C4-2B (cell line): ENCODE results near the gene ARL6IP4.

Experiments used
- H3K27ac ChIP-seq: fragments of 450-650 bp; 2 replicates; pipeline ENCODE4 v1.5.1; 2017
- ZFX ChIP-seq: fragments of 450-650 bp; IDR thresholded peaks from 2 replicates; pipeline ENCODE4 v1.6.1; 2017
- TF ChIP-seq, protein P1 (sequence below): fragments of 450-650 bp; conservative IDR thresholded peaks from 2 replicates; pipeline ENCODE4 v1.5.1; 2017; ENCODE audit warnings: mild to moderate bottlenecking

Gene ARL6IP4

DNA sequence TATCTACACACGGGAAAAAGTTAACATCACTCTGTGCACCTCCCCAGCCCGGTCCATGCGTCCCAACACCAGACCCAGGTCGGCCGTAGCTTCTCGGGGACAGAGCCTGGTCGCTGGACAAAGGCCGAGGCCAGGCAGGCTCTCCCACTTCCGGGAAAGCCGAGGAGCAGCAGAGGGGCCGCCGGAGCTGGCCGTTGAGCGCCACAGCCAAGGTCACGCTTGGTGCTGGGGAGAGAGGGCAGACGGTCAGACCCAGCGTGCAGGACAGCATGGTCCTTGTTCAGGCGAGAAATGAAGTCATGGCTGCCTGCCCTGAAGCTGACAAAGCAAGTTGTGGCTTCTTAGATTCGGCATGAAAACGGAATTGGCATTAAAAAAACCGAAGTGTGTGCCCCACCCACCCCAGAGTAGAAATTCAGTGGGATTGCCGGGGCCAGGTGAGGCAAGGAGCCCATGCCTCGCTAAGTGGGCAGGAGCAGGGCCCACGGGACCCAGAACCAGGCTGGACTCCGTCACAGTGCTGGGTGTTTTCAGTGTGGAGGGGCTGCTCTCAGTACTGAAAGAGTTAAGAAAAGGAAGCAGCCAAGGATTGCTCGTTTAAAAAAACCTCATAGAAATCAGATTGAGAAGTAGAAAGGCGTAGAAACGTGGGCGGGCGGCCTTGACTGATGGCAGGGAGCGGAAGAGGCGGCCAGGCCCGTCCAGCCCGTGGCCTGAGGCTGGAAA is 4.3 kb downstream of the ARL6IP4 start:
- TF ChIP-seq, protein P1, sequence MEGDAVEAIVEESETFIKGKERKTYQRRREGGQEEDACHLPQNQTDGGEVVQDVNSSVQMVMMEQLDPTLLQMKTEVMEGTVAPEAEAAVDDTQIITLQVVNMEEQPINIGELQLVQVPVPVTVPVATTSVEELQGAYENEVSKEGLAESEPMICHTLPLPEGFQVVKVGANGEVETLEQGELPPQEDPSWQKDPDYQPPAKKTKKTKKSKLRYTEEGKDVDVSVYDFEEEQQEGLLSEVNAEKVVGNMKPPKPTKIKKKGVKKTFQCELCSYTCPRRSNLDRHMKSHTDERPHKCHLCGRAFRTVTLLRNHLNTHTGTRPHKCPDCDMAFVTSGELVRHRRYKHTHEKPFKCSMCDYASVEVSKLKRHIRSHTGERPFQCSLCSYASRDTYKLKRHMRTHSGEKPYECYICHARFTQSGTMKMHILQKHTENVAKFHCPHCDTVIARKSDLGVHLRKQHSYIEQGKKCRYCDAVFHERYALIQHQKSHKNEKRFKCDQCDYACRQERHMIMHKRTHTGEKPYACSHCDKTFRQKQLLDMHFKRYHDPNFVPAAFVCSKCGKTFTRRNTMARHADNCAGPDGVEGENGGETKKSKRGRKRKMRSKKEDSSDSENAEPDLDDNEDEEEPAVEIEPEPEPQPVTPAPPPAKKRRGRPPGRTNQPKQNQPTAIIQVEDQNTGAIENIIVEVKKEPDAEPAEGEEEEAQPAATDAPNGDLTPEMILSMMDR, result no peak
- TF ChIP-seq ZFX, result no peak
- H3K27ac ChIP-seq, result no peak overlapping the region

DNA sequence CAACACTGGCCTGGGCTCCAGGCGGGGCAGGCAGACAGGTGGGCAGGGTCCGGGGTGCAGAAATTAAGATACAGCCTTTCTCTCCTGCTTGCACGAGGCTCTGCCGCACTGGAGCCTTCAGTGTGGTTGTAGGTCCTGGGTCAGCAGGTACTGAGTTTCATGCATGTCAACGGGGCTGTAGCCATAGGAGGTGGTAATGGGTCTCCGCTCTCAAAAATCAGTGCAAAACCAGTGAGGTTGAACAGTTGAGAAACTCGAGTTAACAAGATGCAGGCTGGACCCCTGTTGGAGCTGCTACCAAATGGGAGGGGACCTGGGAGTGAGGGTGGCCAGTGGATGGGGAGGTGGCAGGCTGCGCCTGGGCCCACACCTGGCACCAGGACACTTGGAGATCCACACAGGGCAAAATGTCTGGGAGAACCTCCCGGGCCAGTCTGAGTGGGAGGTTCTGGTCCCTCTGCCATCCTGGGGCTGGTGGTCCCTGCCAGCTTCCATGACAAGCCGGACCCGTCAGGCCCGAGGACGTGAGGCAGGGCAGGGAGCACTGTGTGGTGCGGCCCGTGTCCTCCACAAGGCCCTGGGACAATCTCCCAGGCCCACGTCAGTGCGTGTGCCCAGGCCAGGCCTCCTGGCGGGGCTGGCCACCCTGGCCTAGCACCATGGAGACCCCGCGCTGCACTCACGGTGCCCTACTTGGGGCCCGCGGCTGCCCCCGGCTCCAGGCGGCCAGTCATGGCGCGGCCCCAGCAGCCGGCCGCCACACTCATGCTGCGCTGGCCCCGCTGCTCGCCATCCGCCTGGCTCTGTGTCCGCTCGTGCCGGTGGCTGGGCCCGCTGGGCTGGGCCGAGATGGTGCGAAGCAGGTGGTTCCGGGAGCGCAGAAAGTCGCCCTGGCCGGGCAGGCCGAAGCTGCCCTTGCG is 5.1 kb downstream of the ARL6IP4 start:
- no peak for TF ChIP-seq ZFX
- TF ChIP-seq, protein P1, result no peak
- no peak overlapping the region for H3K27ac ChIP-seq

DNA sequence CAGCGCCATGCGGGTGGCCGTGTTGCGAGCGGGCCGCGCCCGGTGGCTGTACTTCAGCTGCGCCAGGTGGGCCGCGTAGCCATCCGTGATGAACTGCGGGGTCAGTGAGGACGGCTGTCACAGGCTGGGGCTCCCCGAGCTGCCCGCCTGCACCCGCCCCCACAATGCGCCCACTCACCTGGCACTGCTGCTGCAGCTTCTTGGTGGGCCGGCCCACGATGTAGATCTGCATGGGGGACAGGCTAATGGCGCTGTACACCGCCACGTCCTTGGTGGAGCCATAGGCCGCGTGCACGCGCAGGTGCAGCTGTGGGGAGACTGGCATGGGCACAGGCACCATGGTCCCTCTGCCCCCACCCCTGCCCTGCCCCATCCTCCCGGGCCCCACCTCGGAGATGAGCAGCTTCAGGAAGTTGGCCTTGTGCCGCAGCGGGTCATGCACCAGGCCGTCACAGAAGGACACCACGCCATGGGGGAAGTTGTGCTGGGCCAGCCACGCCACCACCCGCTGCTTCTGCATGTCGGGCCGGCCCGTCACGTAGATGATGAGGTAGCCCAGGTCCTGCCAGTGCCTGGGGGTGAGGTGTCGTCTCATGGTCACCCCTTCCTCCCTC is 5.9 kb downstream of the ARL6IP4 start:
- TF ChIP-seq ZFX, result no peak
- TF ChIP-seq, protein P1, result no peak
- H3K27ac ChIP-seq, result no peak overlapping the region

DNA sequence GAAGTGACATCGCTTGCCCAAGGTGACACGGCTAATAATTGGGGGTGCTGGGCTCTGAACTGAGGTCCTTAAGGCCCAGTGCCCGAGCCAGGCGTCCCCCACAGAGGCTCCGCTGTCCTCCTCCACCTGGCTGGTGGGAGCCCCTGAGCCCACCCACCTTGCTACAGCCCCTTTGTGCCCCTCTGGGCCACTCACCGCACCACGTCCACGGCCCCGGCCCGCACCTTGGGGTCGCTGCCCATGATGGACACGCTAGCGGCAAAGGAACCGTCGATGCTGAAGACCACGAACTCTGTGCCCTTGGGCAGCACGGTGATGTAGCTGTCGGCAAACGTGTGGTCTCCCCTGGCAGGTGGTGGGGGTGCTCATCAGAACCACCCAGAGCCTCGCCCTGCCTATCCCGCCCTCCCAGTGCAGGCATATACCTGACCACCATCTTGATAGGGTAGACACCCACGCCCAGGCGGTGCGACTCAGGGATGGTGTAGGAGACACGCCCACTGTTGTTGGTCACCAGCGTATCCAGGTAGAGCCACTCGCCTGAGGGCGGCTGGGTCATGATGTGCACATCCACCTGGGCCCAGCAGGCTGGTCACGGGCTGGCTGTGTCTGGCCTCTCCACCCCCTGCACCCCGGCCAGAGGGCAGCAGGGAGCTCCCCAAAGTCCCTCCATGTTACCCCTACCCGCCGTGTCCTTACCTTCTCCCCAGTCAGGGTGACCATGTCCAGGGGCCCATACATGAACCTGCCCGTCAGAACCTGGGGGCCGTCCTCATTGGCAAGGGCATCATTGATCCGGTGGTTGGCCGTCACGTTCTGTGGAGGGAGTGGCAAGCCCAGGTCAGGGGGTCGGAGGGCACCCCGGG is 6.8 kb downstream of the ARL6IP4 start:
- H3K27ac ChIP-seq, result no peak overlapping the region
- TF ChIP-seq, protein P1, result no peak
- no peak for TF ChIP-seq ZFX

DNA sequence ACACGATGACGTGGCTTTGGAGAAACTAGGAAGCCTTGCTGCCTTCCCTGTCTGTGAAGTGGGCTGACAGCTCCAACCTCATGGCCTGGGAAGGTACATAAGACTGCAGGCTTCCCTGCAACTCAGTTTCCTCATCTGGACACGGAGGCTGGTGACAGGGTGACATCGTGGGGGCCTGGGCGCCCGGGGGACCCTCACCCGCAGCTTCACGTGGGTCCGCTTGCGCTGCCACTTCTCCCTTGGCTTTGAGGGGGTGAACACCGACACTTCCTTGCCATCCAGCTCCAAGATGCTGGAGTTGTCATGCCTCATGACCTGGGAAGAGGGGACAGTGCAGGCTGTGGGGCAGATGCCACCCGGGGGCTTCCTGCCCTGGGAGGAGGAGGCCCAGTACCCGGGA is 7.6 kb downstream of the ARL6IP4 start:
- H3K27ac ChIP-seq, result no peak overlapping the region
- no peak for TF ChIP-seq ZFX
- TF ChIP-seq, protein P1, result no peak

DNA sequence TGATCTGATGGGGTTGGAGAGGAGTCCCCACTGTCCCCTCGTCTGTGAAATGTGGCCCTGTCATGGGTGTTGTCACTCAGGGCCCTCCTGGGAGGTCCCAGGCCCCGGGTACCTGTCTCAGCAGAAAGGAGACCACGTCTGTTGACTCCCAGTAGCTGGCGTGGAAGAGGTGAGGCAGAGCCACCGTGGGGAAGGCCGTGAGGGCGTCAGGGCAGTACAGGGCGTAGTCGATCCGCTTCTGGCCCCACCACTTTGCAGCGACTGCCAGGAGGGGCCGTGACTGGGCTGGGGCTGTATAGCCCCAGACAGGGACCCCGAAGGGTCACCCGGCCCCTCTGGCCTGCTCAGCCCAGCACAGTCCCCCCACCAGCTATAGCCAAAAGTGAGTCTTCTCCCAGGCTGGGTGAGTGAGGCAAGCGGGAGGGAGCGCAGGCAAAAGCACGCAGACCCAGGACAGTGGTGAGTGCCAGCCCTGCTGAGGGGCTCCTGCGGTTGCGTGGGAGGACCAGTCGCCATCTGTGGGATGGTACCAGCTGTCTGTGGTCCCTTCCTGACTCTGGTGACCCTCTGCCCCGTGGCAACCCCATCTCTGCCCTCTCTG is 8.2 kb downstream of the ARL6IP4 start:
- TF ChIP-seq ZFX, result no peak
- TF ChIP-seq, protein P1, result no peak
- H3K27ac ChIP-seq, result no peak overlapping the region
